SU-DHL-6 (cell line): ENCODE measurements around the gene SRP14.
A peak's percentile ranks its signal among the peaks of the same experiment; 100 is the strongest.

Source experiments
- H2AFZ ChIP-seq: fragments of 200-600 bp; sonication (generic); 2 replicates; pipeline ENCODE4 v1.6.1; 2014; ENCODE audit warnings: low read depth, mild to moderate bottlenecking, moderate library complexity, mixed read lengths, antibody characterized with exemption, low read length; ENCODE audit not compliant: severe bottlenecking
- H3F3A ChIP-seq: fragments of 200-600 bp; shearing (Covaris generic); 2 replicates; pipeline ENCODE4 v1.6.0; 2016; ENCODE audit warnings: antibody characterized with exemption, mild to moderate bottlenecking; ENCODE audit not compliant: insufficient read depth
- H3K27ac ChIP-seq: fragments of 200-600 bp; sonication (generic); 2 replicates; pipeline ENCODE4 v1.5.1; 2016; ENCODE audit warnings: low read depth, mild to moderate bottlenecking, low read length, moderate library complexity, mixed read lengths
- H3K27me3 ChIP-seq: fragments of 200-600 bp; sonication (generic), shearing (Covaris generic); 2 replicates; pipeline ENCODE4 v1.6.0; 2014; ENCODE audit warnings: mild to moderate bottlenecking, low read length
- H3K36me3 ChIP-seq: fragments of 200-600 bp; sonication (generic); 2 replicates; pipeline ENCODE4 v1.6.1; 2014; ENCODE audit warnings: mild to moderate bottlenecking, low read length, mixed read lengths
- H3K4me2 ChIP-seq: fragments of 300-600, 200-600 bp; shearing (Covaris generic), sonication (generic); 2 replicates; pipeline ENCODE4 v1.6.0; 2014; ENCODE audit warnings: low read length, low read depth, mild to moderate bottlenecking; ENCODE audit not compliant: poor library complexity, severe bottlenecking
- H3K4me3 ChIP-seq: fragments of 200-600 bp; sonication (generic); 2 replicates; pipeline ENCODE4 v1.5.1; 2014; ENCODE audit warnings: antibody characterized with exemption, low read length, mild to moderate bottlenecking, mixed read lengths; ENCODE audit not compliant: insufficient read depth, poor library complexity, severe bottlenecking
- H3K79me2 ChIP-seq: fragments of 200-600 bp; sonication (generic); 2 replicates; pipeline ENCODE4 v1.6.1; 2014; ENCODE audit warnings: mild to moderate bottlenecking, low read length, moderate library complexity; ENCODE audit not compliant: insufficient read depth
- H3K9ac ChIP-seq: fragments of 200-600 bp; sonication (generic); 2 replicates; pipeline ENCODE4 v1.7.0; 2014; ENCODE audit warnings: mild to moderate bottlenecking, low read length
- H3K9me2 ChIP-seq: fragments of 200-600 bp; sonication (generic); replicated peaks from 2 replicates; pipeline ENCODE4 v1.6.1; 2014; ENCODE audit warnings: low read length; ENCODE audit not compliant: insufficient read depth
- H3K9me3 ChIP-seq: fragments of 200-600 bp; sonication (generic); 2 replicates; pipeline ENCODE4 v1.6.1; 2014; ENCODE audit warnings: low read length, mixed read lengths; ENCODE audit not compliant: insufficient read depth
- H4K20me1 ChIP-seq: fragments of 200-600 bp; sonication (generic); 2 replicates; pipeline ENCODE4 v1.6.1; 2014; ENCODE audit warnings: low read depth, mild to moderate bottlenecking, antibody characterized with exemption, low read length, moderate library complexity, mixed read lengths
- CTCF ChIP-seq: fragments of 200-600 bp; sonication (generic); IDR thresholded peaks from one replicate; pipeline ENCODE4 v1.5.1; 2017; ENCODE audit warnings: antibody characterized with exemption, mild to moderate bottlenecking, low read length, moderate library complexity; ENCODE audit not compliant: insufficient read depth, poor library complexity, severe bottlenecking
- EZH2phosphoT487 ChIP-seq: fragments of 200-600 bp; sonication (generic), shearing (Covaris generic); conservative IDR thresholded peaks from 2 replicates; pipeline ENCODE4 v1.6.1; 2018; ENCODE audit warnings: mild to moderate bottlenecking, antibody characterized with exemption, low read length, moderate library complexity, mixed read lengths

The SRP14 gene

GRCh38 chr15:40058476-40059140 is 19.6 kb upstream of the SRP14 start:
- Histone ChIP-seq H4K20me1 (no peaks in the 10 kb centered on the region), H3K79me2 (no peaks in the 10 kb centered on the region), H3K9ac (no peak overlapping the region), H3K9me3 (no peaks in the 10 kb centered on the region), H3F3A (peaks cover 21% of the 10 kb centered on the region), H3K27ac (no peak overlapping the region), H3K36me3 (no peaks in the 10 kb centered on the region), H3K9me2 (no peaks in the 10 kb centered on the region), H3K4me2 (no peak overlapping the region), H3K4me3 (no peak overlapping the region), H3K27me3 (no peaks in the 10 kb centered on the region), H2AFZ (no peak overlapping the region)
- no peak for TF ChIP-seq CTCF
- TF ChIP-seq EZH2phosphoT487 = no peak

GRCh38 chr15:40055576-40056293 is 16.8 kb upstream of the SRP14 start:
- Histone ChIP-seq H3K36me3 (no peaks in the 10 kb centered on the region), H3K9me3 (no peaks in the 10 kb centered on the region), H2AFZ (no peak overlapping the region), H3K27me3 (no peaks in the 10 kb centered on the region), H3K9me2 (no peaks in the 10 kb centered on the region), H3F3A (peaks cover 39% of the 10 kb centered on the region), H3K9ac (peak overlapping the region; percentile 70), H3K27ac (peak overlapping the region; percentile 98), H3K4me2 (peak overlapping the region; percentile 60), H4K20me1 (no peaks in the 10 kb centered on the region), H3K79me2 (no peaks in the 10 kb centered on the region), H3K4me3 (no peak overlapping the region)
- TF ChIP-seq CTCF (no peak), EZH2phosphoT487 (no peak)

- H3K4me2 ChIP-seq = peak overlapping the region; percentile 60
- no peak overlapping the region for H2AFZ ChIP-seq
- H3K27me3 ChIP-seq = no peaks in the 10 kb centered on the region
- no peaks in the 10 kb centered on the region for H3K79me2 ChIP-seq
- no peaks in the 10 kb centered on the region for H3K36me3 ChIP-seq
- no peaks in the 10 kb centered on the region for H3K9me3 ChIP-seq
- TF ChIP-seq CTCF (no peak), EZH2phosphoT487 (no peak)
- H3K27ac ChIP-seq = peak overlapping the region; percentile 98
- peak overlapping the region; percentile 70 for H3K9ac ChIP-seq
- no peaks in the 10 kb centered on the region for H3K9me2 ChIP-seq
- peaks cover 39% of the 10 kb centered on the region for H3F3A ChIP-seq
- H4K20me1 ChIP-seq = no peaks in the 10 kb centered on the region
- H3K4me3 ChIP-seq = peak overlapping the region; percentile 9
Measured at GRCh38 chr15:40054855-40055575, 16.0 kb upstream of the SRP14 start.
